ENCODE results near the gene ZFYVE28. TPM values are rescaled to one million over a fixed set of nuclear protein-coding genes. Genes with fewer than 3 reads are reported as not detected.

Gene ZFYVE28
- total and polyA plus RNA-seq, 12 donors, result 4.3 to 24.6 (median 16.0) TPM

GRCh38 chr4:2333916-2334644 lies 84.4 kb downstream of the ZFYVE28 start:
- H3K27me3 ChIP-seq, result no peaks in the 10 kb centered on the region
- no peak for DNase-seq
- no peak overlapping the region for H3K4me3 ChIP-seq
- WGBS, 4 donors, result 87 to 91% (median 89%) methylated on average over 18 to 28 of the region's 28 CpGs
- no peak for TF ChIP-seq CTCF (IDR thresholded peaks at IDR 0.05)
- no peak for TF ChIP-seq POLR2A (IDR thresholded peaks at IDR 0.05)
- H3K9me3 ChIP-seq (replicated peaks in 1 of 3), result peaks cover 0 to 1% (median 0%) of the 10 kb centered on the region in 3 donors
- H3K27ac ChIP-seq, result no peak overlapping the region
- H3K36me3 ChIP-seq (replicated peaks in 1 of 2), result no peaks in the 10 kb centered on the region
- intact Hi-C loops (cut with DNase I), result no loop called here
- no peaks in the 10 kb centered on the region for H3K4me1 ChIP-seq (replicated peaks in 1 of 2)

DNA sequence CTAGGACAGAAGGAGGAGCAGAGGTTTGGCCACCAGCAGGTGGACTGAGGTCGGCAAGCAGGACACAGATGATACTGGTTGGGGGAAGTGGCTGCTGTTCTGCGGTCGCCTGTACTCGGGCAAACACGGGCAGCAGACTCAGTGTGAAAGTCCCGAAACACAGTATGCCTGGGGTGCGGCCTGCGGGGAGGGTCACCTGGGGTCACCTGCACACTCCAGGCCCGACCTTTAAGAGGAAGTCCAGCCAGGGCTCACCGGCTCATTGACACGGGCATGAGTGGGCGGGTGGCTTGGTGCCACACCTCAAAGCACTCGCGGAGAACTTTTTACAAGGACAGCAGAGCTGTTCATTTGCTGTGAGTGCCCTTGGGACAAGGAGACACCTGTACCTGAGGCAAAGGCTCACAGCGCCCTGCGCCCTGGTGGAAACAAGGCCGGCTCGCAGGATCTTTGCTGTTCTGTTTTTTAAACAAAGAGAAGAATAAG lies 85.0 kb downstream of the ZFYVE28 start:
- TF ChIP-seq CTCF (IDR thresholded peaks at IDR 0.05) (no peak), POLR2A (IDR thresholded peaks at IDR 0.05) (no peak)
- intact Hi-C loops (cut with DNase I), result no loop called here
- H3K4me3 ChIP-seq, result no peak overlapping the region
- no peaks in the 10 kb centered on the region for H3K27me3 ChIP-seq
- no peak overlapping the region for H3K27ac ChIP-seq
- H3K36me3 ChIP-seq (replicated peaks in 1 of 2), result no peaks in the 10 kb centered on the region
- 69 to 91% (median 73%) methylated on average over 13 to 18 of the region's 18 CpGs for WGBS, 4 donors
- H3K4me1 ChIP-seq (replicated peaks in 1 of 2), result no peaks in the 10 kb centered on the region
- peaks cover 0 to 4% (median 0%) of the 10 kb centered on the region in 3 donors for H3K9me3 ChIP-seq (replicated peaks in 1 of 3)
- peak in 1 of 7 donors; percentile 45 for DNase-seq

DNA sequence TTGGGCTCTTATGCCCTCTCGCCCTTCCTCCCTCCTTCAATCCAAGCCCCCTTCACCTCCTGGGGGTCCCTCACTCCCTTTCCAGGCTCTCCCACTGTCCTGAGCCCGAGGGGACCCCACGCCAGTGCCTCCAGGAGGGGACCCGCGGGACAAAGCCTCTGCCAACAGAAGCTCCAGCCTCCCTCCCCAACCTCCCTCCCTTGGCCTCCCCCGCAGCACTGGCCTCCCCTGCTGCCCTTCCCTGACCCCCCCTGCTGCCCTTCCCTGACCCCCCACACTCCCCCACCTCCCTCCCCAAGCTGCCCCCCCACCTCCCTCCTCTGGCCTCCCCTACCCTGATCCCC lies 85.5 kb downstream of the ZFYVE28 start:
- Histone ChIP-seq H3K4me1 (replicated peaks in 1 of 2) (no peaks in the 10 kb centered on the region), H3K36me3 (replicated peaks in 1 of 2) (no peaks in the 10 kb centered on the region), H3K9me3 (replicated peaks in 1 of 3) (peaks cover 0 to 4% (median 3%) of the 10 kb centered on the region in 3 donors), H3K27ac (no peak overlapping the region), H3K4me3 (no peak overlapping the region), H3K27me3 (no peaks in the 10 kb centered on the region)
- TF ChIP-seq CTCF (IDR thresholded peaks at IDR 0.05), result no peak
- TF ChIP-seq POLR2A (IDR thresholded peaks at IDR 0.05), result no peak
- 87 to 90% (median 89%) methylated on average over 3 to 6 of the region's 6 CpGs for WGBS, 4 donors
- no peak for DNase-seq
- intact Hi-C loops (cut with DNase I), result no loop called here

DNA sequence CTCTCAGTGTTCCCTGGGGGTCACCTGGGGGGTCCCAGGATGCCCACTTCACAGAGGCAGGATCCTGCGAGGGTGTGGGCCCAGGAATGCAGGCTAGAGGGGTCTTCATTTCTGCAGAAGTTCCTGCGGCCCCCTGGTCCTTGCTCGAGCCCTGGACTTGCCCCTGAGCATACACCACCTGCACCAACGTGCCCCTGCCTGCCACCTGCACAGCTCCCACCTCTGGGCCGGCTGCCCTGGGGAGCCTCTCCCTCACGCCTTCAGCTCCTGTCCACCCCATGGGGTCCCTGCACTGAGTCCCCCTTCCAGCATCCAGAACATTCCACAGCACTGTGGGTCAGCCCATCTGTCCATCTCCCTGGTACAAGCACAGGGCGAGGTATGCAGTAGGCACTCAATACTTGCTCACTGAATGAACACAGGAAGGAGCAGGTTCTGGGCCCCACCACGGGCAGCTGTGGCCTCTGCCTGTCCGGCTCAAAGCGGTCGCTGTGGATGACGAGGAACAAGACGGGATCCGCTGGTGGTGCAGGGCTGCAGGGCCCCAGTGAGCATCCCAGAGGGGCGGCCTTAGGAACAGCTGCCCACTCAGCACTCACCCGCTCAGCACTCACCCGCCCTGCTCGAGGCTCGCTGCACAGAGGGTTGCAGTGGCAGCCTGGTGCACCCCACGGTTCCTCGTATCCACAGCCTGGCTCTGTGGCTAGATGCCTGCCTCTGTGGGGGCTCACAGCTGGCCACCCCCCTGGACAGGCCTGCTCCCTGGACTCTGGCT lies 86.1 kb downstream of the ZFYVE28 start:
- Histone ChIP-seq H3K9me3 (replicated peaks in 1 of 3) (peaks cover 0 to 9% (median 4%) of the 10 kb centered on the region in 3 donors), H3K27me3 (no peaks in the 10 kb centered on the region), H3K36me3 (replicated peaks in 1 of 2) (no peaks in the 10 kb centered on the region), H3K27ac (no peak overlapping the region), H3K4me3 (no peak overlapping the region), H3K4me1 (replicated peaks in 1 of 2) (no peaks in the 10 kb centered on the region)
- intact Hi-C loops (cut with DNase I), result no loop called here
- TF ChIP-seq CTCF (IDR thresholded peaks at IDR 0.05) (no peak), POLR2A (IDR thresholded peaks at IDR 0.05) (no peak)
- 91 to 94% (median 93%) methylated on average over 10 to 21 of the region's 21 CpGs for whole genome bisulfite sequencing, 4 donors
- peak in 1 of 7 donors; percentile 38 for DNase-seq

Data from adrenal gland (tissue), 12 donors.